ENCODE results near the gene NCK2.
"Not testable (repeated sequence)": the region's sequence is repeated elsewhere in the genome, so short reads cannot be mapped to it uniquely, and the experiment has no call there.

NCK2 gene

GRCh38 chr2:105766300-105766866 lies 21.7 kb downstream of the NCK2 start:
- Histone ChIP-seq H3K9me3 (no peaks in the 10 kb centered on the region), H3K36me3 (no peaks in the 10 kb centered on the region), H3K27me3 (no peaks in the 10 kb centered on the region), H3K4me1 (no peaks in the 10 kb centered on the region), H3K4me3 (ENCODE audit: low read depth, low read length) (no peak overlapping the region)
- TF ChIP-seq CTCF (IDR thresholded peaks at IDR 0.05; ENCODE audit: low read depth, low read length) = no peak
- no peak for DNase-seq

- TF ChIP-seq CTCF (IDR thresholded peaks at IDR 0.05; ENCODE audit: low read depth, low read length) = no peak
- Histone ChIP-seq H3K36me3 (no peaks in the 10 kb centered on the region), H3K4me1 (no peaks in the 10 kb centered on the region), H3K4me3 (ENCODE audit: low read depth, low read length) (no peak overlapping the region), H3K9me3 (no peaks in the 10 kb centered on the region), H3K27me3 (no peaks in the 10 kb centered on the region)
- no peak for DNase-seq
Measured at GRCh38 chr2:105768176-105768575, 23.5 kb downstream of the NCK2 start.

DNA sequence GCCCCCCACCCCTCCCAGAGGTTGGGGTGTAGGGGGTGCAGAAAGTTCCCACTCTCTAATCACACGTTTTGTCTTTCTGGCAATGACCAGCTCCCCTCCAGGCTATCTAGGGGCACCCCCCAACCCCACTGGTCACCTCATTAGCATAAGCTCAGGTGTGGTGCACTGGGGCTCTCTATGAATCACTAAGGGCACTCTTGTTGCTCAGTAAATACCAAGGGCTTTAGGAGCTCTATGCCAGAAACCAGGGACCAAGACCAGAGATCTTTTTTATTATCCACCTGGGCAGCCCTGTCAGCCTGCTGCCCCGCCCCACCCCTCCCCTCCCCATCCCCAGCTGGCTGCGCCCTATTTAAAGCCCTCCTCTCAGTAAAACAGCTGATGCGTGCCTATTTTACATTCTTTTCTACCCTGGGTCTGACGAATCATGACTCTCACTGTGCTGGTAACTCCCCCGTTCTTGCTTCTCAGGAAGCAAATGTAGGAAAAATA lies 24.3 kb downstream of the NCK2 start:
- TF ChIP-seq CTCF (IDR thresholded peaks at IDR 0.05; ENCODE audit: low read depth, low read length) = no peak
- Histone ChIP-seq H3K27me3 (no peaks in the 10 kb centered on the region), H3K9me3 (no peaks in the 10 kb centered on the region), H3K4me3 (ENCODE audit: low read depth, low read length) (no peak overlapping the region), H3K36me3 (no peaks in the 10 kb centered on the region), H3K4me1 (no peaks in the 10 kb centered on the region)
- DNase-seq = no peak

DNA sequence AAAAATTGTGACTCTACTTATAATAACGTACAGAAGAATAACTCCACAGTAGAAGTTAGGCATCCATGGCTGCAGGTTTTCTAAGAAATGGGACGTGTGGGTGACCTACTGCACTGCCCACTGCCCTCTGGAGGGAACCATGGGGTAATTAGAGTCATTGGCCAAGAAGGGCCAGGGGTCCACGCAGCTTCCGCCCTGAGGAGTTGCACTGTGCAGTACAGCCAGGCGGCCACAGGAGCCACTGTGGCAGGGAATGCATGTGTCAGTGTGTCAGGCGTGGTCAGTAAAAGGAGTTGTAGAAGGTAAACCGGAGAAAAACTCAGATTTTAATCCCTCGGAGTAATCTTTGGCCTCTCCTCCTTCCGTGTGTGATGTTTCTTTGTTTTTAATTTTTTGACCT lies 24.8 kb downstream of the NCK2 start:
- H3K27me3 ChIP-seq = no peaks in the 10 kb centered on the region
- no peaks in the 10 kb centered on the region for H3K9me3 ChIP-seq
- DNase-seq = no peak
- H3K4me3 ChIP-seq (ENCODE audit: low read depth, low read length) = no peak overlapping the region
- no peak for TF ChIP-seq CTCF (IDR thresholded peaks at IDR 0.05; ENCODE audit: low read depth, low read length)
- H3K36me3 ChIP-seq = no peaks in the 10 kb centered on the region
- no peaks in the 10 kb centered on the region for H3K4me1 ChIP-seq

GRCh38 chr2:105770149-105770548 lies 25.4 kb downstream of the NCK2 start:
- Histone ChIP-seq H3K4me3 (ENCODE audit: low read depth, low read length) (no peak overlapping the region), H3K9me3 (no peaks in the 10 kb centered on the region), H3K27me3 (no peaks in the 10 kb centered on the region), H3K36me3 (no peaks in the 10 kb centered on the region), H3K4me1 (no peaks in the 10 kb centered on the region)
- no peak for TF ChIP-seq CTCF (IDR thresholded peaks at IDR 0.05; ENCODE audit: low read depth, low read length)
- no peak for DNase-seq

DNA sequence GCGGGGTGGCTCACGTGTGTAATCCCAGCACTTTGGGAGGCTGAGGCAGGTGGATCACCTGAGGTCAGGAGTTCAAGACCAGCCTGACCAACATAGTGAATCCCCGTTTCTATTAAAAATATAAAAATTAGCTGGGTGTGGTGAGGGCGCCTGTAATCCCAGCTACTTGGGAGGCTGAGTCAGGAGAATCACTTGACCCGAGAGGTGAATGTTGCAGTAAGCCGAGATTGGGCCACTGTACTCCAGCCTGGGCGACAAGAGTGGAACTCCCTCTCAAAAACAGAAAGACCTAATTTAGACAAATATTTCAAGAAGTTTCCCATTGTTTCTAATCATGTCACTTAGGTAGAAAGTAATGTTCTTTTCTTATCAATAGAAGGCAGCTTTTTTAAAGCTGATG lies 26.6 kb downstream of the NCK2 start:
- not testable (repeated sequence) for H3K27me3 ChIP-seq; DNase-seq; H3K36me3 ChIP-seq; H3K4me1 ChIP-seq; H3K4me3 ChIP-seq (ENCODE audit: low read depth, low read length); H3K9me3 ChIP-seq

DNA sequence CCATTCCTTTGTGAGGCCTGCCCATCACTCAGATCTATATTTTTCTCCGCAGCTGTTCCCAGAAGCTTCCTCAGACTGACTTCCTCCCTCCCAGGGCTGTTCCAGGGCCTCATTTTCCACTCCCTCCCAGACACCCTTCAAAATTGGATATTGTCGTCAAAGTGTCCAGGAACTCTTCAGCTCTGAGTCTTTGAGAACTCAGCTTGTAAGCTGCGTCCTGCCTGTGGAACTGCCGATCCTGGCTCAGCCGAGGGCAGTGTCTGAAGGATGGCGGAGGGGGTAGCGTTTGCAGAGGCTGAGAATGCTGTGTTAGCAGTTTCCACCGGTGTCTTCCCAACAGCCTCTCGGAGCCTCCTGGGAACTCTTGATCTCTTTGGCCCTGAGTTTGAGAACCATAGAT lies 27.1 kb downstream of the NCK2 start:
- no peak for TF ChIP-seq CTCF (IDR thresholded peaks at IDR 0.05; ENCODE audit: low read depth, low read length)
- no peaks in the 10 kb centered on the region for H3K4me1 ChIP-seq
- no peak for DNase-seq

More for the DNA sequence above, 27.1 kb downstream of the NCK2 start:
- no peaks in the 10 kb centered on the region for H3K36me3 ChIP-seq
- H3K9me3 ChIP-seq = no peaks in the 10 kb centered on the region
- no peaks in the 10 kb centered on the region for H3K27me3 ChIP-seq
- no peak overlapping the region for H3K4me3 ChIP-seq (ENCODE audit: low read depth, low read length)

All from BE2C (cell line).